ENCODE measurements around the gene DLST.

The DLST gene

GRCh38 chr14:74860899-74861733 is 20.6 kb upstream of the DLST start:
- DNase-seq: peak; percentile 95

- no peak for DNase-seq
These were observed 20.0 kb upstream of the DLST start for GRCh38 chr14:74861734-74862090.

GRCh38 chr14:74863274-74863673 is 18.4 kb upstream of the DLST start:
- DNase-seq: no peak

- DNase-seq: no peak
These were observed 17.5 kb upstream of the DLST start for GRCh38 chr14:74864198-74864597.

GRCh38 chr14:74865156-74865555 is 16.6 kb upstream of the DLST start:
- DNase-seq: no peak

GRCh38 chr14:74866708-74867389 is 14.9 kb upstream of the DLST start:
- no peak for DNase-seq

GRCh38 chr14:74867673-74868072 is 14.0 kb upstream of the DLST start:
- DNase-seq: peak; percentile 69

- DNase-seq: no peak
These were observed 13.0 kb upstream of the DLST start for GRCh38 chr14:74868739-74869138.

GRCh38 chr14:74871819-74872218 is 9.9 kb upstream of the DLST start:
- DNase-seq: no peak

GRCh38 chr14:74875204-74875603 is 6.5 kb upstream of the DLST start:
- DNase-seq: no peak

- peak; percentile 31 for DNase-seq
These were observed 5.5 kb upstream of the DLST start, which contains the start of gene PROX2 for GRCh38 chr14:74875941-74876913. PROX2 (minus strand) TSS chr14:74876145; CDS start chr14:74863834, 12,311 bp downstream.

GRCh38 chr14:74879427-74880182 is 2.1 kb upstream of the DLST start:
- DNase-seq: no peak

GRCh38 chr14:74882103-74882920 is 596 bp downstream of the DLST start:
- peak; percentile 67 for DNase-seq

GRCh38 chr14:74886001-74886400 is 4.3 kb downstream of the DLST start:
- DNase-seq: no peak

- DNase-seq: no peak
These were observed 6.7 kb downstream of the DLST start for GRCh38 chr14:74888164-74889158.

GRCh38 chr14:74890262-74890661 is 8.5 kb downstream of the DLST start:
- DNase-seq: no peak

- no peak for DNase-seq
These were observed 10.2 kb downstream of the DLST start for GRCh38 chr14:74891870-74892269.

- no peak for DNase-seq
These were observed 11.0 kb downstream of the DLST start for GRCh38 chr14:74892745-74893144.

- DNase-seq: no peak
These were observed 11.9 kb downstream of the DLST start for GRCh38 chr14:74893614-74894091.

GRCh38 chr14:74896400-74896799 is 14.7 kb downstream of the DLST start:
- no peak for DNase-seq
